DMS153 treated with DMSO at 0.1 percent for 48 hours (cell line): ENCODE results near the gene ZBTB16.

Experiments used
- DNase-seq: peaks from one replicate; lab custom pipeline; 2025; ENCODE audit not compliant: unreplicated experiment; lab: John Stamatoyannopoulos, UW

ZBTB16 gene, protein sequence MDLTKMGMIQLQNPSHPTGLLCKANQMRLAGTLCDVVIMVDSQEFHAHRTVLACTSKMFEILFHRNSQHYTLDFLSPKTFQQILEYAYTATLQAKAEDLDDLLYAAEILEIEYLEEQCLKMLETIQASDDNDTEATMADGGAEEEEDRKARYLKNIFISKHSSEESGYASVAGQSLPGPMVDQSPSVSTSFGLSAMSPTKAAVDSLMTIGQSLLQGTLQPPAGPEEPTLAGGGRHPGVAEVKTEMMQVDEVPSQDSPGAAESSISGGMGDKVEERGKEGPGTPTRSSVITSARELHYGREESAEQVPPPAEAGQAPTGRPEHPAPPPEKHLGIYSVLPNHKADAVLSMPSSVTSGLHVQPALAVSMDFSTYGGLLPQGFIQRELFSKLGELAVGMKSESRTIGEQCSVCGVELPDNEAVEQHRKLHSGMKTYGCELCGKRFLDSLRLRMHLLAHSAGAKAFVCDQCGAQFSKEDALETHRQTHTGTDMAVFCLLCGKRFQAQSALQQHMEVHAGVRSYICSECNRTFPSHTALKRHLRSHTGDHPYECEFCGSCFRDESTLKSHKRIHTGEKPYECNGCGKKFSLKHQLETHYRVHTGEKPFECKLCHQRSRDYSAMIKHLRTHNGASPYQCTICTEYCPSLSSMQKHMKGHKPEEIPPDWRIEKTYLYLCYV

DNA sequence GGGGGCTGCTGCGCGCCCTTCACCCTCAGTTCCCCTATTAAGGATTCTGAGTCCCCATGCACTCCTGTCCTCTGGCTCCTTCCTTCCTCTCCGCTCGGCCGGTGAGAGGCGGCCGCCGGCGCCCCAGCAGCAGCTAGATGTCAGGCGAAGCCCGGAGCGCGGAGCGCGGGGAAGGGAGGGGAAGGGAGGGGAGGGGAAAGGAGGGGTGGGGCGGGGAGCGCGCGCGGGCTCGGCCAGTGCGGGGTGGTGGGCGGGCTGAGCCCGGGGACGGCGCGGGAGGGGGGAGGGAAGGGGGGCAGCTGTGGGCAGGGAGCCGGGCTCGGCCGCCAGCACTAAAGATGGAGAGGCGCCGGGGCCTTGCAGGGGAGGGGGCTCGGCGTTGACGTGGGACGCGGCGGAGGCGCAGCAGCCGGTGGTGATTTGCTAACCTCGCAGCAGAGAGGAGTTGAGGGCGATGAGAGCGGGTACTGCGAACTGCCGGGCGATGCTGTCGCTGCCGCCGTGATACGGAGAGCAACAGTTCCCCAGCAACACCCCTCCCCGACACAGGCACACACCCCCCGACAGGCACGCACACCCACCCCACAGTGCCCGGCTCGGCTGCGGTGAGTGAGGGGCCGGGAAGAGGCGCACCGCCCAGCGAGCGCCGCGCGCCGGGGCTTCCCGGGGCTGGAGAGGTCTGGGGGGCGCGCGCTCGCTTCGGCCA, at the start of gene ZBTB16:
Gene ZBTB16 (plus strand): TSS at position 434 of the 706 bp plus-strand sequence. CDS start 3,590 bp downstream, outside the sequence.
- DNase-seq: peak; percentile 34

DNA sequence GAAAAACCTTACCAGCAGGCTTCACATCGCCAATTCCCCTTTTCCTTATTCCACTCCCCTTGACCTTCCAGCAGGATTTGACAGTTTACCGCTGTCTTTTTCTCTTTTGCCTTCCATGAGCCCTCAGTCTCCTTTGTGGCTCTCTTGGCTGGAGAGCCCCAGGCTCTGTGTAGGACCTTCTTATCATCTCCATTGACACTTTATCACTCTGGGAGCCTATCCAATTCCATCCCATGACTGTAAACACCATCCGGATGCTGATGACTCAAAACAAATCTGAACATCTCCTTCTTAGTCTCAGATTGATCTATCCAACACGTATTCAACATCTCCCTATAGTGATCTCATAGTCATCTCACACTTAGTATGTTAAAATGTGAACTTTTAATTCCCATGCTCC, 48.6 kb upstream of the ZBTB16 start:
- no peak for DNase-seq

DNA sequence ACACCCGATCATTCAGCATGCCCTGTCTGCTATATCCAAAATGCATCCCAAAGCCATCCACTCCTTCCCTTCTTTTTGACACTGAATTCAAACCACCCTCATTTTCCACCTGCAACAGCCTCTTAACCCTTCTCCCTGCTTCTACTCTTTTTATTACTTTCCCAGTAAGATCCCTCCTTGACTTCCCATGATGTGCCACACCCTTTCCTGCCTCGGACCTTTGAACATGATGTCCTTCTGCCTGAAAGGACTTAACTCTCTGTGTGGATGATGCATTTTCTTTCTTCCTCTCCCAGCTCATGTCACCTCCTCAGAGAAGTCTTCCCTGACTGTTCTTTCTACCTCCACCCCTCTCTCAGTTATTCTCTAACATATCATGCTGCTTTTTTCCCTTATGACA, 48.1 kb upstream of the ZBTB16 start:
- no peak for DNase-seq

DNA sequence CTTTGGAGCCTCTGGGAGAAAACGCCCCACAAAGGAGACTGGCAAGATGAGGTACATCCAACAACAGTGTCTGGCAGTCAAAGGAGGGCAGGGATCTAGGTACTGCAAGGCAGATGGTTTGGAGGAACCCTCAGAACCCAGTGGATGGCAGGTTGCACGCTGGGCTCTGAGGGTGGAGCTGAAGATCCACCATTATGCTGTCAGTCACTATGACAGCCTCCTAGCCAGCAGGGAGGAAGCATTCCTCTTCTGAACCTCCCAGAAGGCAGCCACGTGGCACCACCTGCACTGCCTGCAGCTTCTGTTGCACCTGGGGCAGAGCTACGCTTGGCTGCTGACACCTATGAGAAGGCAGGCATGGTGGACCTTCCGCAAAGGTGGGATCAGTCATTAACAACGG, 44.4 kb upstream of the ZBTB16 start:
- DNase-seq: no peak

DNA sequence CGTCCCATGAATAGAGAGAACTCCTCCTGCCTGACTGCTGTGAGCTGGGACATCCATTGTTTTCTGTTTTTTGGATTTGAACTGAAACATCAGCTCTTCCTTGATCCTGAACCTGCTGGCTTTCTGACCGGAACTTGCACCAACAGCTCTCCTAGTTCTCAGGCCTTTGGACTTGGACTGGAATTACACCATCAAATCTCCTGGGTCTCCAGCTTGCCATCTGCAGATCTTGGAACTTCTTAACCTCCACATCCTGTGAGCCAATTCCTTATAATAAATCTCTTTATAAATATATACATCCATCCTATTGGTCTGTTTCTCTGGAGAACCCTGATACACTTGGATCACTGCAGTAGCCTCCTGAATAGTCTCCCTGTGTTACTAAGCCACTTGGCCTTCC, 42.5 kb upstream of the ZBTB16 start:
- DNase-seq: no peak

DNA sequence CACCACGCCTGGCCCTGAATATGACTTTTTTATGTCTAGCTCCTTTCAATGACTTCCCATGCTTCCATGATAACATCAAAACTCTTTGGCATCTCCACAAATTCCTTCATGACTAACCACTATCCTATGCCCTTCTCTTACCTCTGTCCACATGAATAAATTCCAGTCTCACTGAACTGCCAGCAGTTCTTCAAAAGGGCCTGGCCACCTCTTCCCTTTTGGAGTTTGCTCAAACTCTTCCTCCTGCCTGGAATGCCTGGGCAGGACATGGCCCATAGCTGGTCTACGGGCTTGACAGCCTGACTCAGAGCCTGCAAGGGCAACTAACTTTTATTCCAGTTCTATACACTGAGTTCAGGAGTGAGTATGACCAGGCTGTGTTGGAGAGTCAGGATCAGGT, 41.8 kb upstream of the ZBTB16 start:
- DNase-seq: no peak

DNA sequence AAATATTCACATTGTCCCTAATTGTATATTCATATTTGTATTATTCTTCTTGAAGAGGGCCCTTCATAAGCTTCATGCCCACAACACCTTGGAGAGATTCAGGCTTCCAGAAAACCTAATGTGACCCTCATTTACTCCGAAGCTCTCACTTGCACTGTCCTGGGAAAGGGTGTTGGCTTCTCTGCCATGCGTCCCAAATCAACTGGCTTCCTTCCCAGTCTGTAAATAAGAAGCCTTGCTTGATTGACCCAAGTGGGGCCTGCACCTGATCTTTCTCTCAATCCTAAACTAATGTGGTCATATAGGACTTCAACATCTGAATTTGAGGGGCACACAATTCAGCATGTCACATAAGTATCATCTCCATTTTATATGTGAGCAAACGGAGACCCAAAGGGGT, 40.5 kb upstream of the ZBTB16 start:
- DNase-seq: no peak

DNA sequence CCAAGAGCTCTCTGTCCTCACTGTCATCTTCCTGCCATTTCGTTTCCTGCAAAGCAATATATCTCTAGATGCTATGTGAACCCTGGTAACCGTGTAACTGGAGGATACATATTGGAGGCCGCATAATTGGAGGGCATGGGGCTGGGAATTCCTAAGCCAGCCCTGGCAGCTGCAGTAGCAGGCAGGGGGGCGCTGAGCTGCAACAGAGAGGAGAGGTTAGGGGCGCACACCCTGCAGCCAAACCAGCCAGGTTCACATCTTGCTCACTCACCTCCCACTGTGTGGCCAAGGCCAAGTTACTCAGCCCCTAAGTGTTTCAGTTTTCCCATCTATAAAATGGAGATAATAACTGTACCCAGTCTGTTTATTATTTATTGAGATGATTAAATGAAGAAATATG, 39.9 kb upstream of the ZBTB16 start:
- DNase-seq: no peak

DNA sequence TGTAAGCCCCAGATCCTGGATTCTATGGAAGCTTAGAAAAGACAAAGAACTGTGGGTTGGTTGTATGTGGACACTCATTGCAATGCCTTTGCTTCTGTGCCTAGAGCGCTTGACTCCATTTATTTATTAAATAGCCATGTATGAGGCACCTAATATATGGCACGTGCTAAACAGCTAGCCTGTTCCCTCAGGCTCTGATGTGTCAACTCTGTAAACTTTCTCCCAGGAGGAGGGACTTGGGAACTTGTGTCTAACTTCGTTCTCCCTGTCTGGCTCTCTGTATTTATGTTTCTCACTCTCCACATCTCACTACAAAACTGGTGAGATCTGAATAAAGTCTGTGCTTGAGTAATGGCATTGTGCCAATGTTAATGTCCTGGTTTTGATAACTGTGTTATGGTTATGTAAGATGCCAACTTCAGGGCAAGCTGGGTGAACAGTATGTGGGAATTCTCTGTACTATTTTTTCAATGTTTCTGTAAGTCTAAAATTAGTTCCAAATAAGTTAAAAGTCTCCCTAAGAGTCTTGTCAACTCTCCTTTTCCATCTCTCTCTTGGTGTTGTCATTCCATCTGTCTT, 34.1 kb upstream of the ZBTB16 start:
- DNase-seq: no peak

DNA sequence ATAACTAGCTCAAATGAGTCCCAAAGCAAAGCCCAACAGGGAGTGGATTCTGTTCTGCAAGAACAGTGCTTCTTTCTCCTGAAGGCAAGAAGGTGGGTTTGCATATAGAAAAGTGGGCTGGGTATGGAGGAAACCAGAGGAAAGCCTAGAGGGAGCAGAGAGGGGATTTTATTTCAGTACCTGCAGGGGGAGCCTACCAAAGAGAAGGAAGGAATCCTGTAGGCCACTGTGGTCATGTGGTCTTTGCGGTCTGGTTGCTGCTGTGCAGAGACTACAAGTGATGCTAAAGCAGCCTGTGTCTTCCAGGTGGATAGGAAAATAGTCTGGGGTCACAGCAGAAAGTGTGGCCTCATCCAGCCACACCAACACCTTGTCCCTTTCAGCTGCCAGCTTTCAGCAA, 33.2 kb upstream of the ZBTB16 start:
- DNase-seq: no peak

DNA sequence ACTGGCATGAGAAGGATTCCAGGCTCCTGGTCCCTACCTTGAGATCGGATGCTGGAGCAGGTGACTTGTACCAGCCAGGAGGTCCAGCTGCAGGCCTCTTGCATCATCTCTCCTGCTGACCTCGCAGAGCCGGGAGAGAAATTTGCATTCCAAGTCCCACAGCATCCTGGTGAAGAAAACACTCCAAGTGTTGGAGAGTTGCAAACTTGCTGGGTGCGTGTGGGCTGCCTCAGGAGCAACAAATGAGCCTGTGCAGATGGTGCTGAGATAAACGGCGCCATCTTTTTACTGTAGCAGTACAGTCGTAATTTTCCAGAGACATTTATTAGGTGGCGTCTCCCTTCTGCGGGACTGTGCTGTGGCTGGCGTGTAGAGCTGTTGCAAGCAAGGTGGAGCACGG, 32.1 kb upstream of the ZBTB16 start:
- DNase-seq: no peak

DNA sequence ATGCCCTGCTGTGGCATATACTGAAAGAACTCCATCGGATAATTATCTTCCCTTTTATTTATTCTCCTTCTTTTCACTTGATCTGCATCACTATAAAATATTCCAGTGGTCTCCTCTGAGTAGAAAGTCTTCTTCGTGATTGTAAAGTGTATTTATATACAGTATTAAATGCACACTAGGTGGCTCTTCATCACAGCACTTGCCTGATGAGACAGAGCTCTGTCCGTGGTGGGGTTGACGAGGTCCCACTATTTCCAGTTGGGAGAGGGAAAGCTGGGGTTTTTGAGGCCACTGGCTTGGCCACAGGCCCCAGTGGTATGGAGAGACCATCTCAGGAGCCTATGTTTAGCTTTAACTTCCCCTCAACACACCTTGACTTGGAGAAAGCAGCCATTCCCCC, 31.6 kb upstream of the ZBTB16 start:
- DNase-seq: no peak

DNA sequence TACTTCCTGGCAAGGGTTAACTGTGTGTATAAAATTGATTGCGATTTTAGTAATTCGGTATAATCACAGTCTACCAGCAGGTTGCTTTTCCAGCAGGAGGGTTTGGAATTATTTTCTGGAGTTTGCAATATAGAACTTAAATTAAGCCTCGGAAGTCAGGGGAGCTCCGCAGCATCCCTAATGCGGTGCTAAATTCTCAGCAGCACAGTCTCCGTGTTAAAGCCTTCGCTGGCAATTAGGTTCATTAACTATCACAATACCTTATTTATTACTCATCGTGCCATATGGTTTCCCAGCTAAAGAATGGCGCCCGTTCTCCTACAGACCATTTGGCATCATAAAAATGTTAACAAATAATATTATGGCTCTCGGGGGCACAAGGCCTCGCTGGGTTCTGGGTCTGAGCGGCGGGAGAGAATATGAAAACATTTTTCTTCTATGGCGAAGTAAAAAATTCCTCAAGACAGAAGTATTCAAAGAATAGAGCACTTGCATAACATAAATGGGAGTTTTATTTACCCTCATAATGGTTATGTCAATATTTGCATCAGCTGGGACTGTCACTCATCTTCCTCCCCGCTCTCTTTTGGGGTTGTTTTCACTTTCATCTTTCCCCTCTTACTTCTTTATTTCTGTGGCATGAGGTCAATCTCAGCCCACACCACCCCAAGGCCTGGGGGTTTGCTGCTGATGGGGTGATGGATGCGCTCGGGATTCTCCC, 28.1 kb upstream of the ZBTB16 start:
- DNase-seq: no peak

DNA sequence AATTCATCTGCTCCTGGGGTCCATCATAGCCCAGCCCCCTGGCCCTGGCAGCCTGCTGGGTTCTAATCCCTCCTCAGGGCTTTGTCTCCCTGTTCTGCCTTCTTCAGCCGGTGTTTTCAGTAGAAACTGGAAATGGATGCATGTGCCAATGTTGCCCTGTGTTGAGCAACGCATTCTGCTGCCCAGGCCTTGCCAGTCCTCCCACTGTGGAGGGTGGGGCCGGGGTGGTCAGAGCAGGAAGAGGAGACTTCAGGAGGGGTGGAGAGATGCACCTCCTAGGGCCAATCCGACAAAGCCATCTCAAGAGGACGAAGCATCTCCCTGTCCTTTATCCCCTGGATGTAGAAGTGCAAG, 27.6 kb upstream of the ZBTB16 start:
- DNase-seq: no peak

DNA sequence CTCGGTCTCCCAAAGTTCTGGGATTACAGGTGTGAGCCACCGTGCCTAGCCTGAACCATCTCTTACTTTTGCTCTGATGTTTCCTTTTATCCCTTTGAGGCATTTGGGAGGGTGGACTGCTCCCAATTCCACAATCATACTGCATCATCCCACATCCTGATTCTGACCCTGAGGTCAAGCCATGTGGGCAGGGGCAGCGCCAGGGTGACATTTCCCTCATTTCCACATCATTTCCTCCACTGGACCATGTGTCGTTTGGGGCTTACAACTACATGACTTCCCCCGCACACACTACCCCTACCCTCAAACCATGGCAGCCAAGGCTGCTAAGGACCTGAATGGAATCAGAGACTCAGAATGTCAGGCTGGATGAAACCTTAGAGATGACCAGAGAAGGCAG, 26.4 kb upstream of the ZBTB16 start:
- no peak for DNase-seq

DNA sequence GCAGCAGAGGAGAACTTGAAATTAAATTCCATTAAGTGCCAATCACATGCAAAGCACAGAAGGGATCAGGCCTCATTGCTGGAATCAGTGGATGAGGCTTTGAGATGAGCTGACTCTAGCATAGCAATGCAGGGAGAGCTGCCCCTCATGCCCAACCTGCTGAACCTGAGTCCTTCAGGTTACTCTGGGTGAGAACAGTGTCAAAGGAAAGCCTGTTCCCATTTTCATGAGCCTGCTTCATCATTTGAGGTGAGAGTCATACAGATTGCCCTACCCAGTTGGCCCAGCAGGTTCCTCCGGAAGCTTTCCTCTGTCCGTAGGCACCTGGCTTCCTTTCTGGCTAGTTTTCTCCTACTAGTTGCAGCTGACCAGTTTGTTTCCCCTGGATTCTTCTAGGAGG, 25.9 kb upstream of the ZBTB16 start:
- no peak for DNase-seq

DNA sequence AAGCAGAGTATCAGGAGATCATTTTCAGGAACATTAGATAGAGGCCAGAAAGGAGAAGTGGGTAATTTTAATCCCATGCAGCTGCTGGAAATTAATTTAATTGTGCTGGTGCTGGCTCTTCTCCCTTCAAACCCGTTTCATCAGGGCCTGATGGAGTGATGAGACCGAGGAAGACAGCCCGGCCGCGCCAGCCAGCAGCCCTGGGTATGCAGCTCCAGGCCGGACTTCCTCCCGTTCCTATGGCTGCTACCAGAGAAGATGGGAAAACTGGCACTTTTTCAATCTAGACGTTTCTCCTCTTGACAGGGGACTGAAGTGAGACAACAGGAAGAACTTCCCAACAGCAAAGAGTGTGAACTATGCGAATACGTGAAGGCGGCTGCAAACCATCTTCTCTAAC, 24.6 kb upstream of the ZBTB16 start:
- no peak for DNase-seq

DNA sequence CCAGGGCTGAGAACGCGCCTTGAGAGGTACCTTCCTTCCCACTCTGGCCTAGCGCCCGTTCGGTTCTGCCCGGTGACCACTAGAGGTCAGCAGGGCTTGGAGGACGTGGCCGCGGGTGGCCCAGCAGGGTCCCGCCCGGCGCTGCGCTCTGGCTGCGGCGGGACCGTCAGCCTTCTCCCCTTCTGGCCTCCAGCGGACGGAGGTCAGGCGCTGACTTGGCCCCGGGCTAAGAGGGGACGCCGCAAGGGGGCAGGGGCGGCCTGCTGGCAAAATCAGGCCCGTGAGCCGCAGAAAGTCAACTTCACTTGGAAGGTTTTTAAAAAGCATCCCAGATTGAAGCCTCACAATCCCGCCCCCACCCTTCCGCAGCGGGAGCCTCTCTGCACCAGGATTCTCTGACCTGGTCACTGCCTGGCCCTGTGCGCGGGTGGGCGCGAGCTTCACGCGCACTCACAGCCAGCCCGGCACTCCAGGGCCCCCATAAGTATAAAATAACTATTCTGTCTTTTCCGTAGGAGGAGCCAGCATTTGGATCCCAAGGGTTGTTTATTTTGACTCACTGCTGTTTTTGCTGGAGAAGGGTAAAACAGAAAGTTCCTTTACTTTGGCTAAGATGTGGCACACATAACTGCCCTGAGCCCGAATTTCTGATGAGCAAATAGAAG, 23.2 kb upstream of the ZBTB16 start:
- peak; percentile 49 for DNase-seq

DNA sequence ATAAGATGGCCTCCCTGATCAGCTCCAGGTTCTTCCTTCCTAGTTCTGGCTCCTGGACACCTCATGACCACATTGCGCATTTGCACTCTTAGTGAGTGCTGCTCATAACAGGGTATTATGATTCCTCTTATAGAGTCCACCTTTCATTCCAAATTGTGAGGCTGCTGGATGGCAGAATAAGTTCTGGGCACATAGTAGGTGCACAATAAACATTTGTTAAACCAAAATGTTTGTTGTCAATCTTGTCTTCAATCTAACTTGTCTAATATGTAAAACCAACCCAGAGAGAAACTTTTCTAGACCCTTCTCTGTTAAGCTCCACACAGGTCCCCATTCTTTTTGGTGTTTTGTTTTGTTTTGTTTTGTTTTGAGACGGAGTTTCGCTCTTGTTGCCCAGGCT, 22.6 kb upstream of the ZBTB16 start:
- no peak for DNase-seq

DNA sequence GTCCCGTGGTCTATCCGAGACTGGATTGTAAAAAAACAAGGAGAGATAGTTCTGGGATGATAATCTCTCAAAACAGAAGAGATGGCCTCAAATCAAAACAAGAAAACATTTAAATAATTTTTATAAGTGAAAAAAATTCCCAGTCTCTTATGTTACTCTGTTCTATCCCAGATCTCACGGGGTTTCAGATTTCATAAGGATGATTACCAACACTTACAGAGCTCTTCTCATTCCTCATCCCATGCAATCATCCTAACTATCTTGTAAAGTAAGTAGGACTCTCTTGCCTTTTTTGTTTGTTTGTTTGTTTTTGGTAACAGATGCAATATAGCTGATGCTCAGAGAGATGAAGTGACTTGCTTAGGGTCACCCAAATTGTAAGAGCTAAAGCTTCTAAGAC, 20.0 kb upstream of the ZBTB16 start:
- DNase-seq: no peak
